Transverse colon (tissue), 4 donors: Measurements from ENCODE around the gene XIST. TPM values are rescaled to one million over a fixed set of nuclear protein-coding genes. Genes with fewer than 3 reads are reported as not detected.

Source experiments
- DNase-seq: peaks from one replicate; pipeline ENCODE4 v3.0.0-alpha.2; 2019
- H3K27ac ChIP-seq, 4 donors: fragments of 200-600 bp; sonication (generic); 2 replicates each; pipeline ENCODE4 v1.5.1; 2016 to 2018; ENCODE audit warnings: inconsistent platforms in 4 of 4
- H3K27me3 ChIP-seq: fragments of 200-600 bp; sonication (generic); 2 replicates; pipeline ENCODE4 v1.5.1; 2017; ENCODE audit warnings: inconsistent platforms
- H3K36me3 ChIP-seq, 4 donors: fragments of 200-600 bp; sonication (generic); 2 replicates each; pipeline ENCODE4 v1.5.1; 2017 to 2019; ENCODE audit warnings: inconsistent platforms in 4 of 4
- H3K4me1 ChIP-seq, 4 donors: fragments of 200-600 bp; sonication (generic); 2 replicates each; pipeline ENCODE4 v1.5.1; 2017 to 2020; ENCODE audit warnings: inconsistent platforms in 4 of 4
- H3K4me3 ChIP-seq, 4 donors: fragments of 200-600 bp; sonication (generic); 1 replicate in 1 of 4; 2 replicates in 3 of 4; pipeline versions ENCODE4 v1.5.1 to v1.6.1; 2017 to 2019; ENCODE audit warnings: inconsistent platforms in 4 of 4
- H3K9me3 ChIP-seq, 2 donors: fragments of 200-600 bp; sonication (generic); 2 replicates each; pipeline ENCODE4 v1.5.1; 2017 to 2019; ENCODE audit warnings: inconsistent platforms in 2 of 2
- EP300 ChIP-seq: sonication (generic); formaldehyde crosslinking; IDR thresholded peaks from one replicate; pipeline ENCODE4 v1.6.1; 2017; ENCODE audit warnings: antibody characterized with exemption, low read depth
- POLR2A ChIP-seq: fragments of 450-650 bp; IDR thresholded peaks from one replicate; pipeline ENCODE4 v1.6.1; 2016; ENCODE audit warnings: antibody characterized with exemption, mild to moderate bottlenecking, moderate library complexity
- POLR2AphosphoS5 ChIP-seq, 3 donors: sonication (generic); formaldehyde crosslinking; IDR thresholded peaks; one replicate each; pipeline ENCODE4 v1.6.1; 2016; ENCODE audit warnings: antibody characterized with exemption in 3 of 3
- WGBS, 2 donors: methylation state at CpG; one replicate each; pipeline ENCODE4 v1.1.5; 2018; ENCODE audit warnings: low coverage in 1 of 2; 5-methylcytosine and 5-hydroxymethylcytosine counted together
- in situ Hi-C, 4 donors: fragments of 200-750 bp; cut with MboI; loops; one replicate each; pipeline versions ENCODE4 v1.15.0 to v1.15.1; 2017; ENCODE audit warnings: low sequenced_read_pairs in 3 of 4, low pct_ligation_motif_present in 1 of 4, low pct_unique_long_range_greater_than_20kb in 1 of 4
- intact Hi-C: fragments of 100-400 bp; cut with DNase I; formaldehyde crosslinking; loops from one replicate; pipeline ENCODE4 v1.15.1; 2023; ENCODE audit warnings: low total_unique reads
- total RNA-seq, 4 donors: library from RNA; depleted of rRNA; stranded (reverse); fragments of >200 nt; gene quantifications; one replicate each; pipeline ENCODE4 v1.1.0, GENCODE V29; 2016
- TF ChIP-seq, protein P1 (sequence below), 5 experiments: fragments of 200-600 bp in 3 of 5; fragments of 450-650 bp in 2 of 5; sonication (generic) in 3 of 5; IDR thresholded peaks; 1 replicate in 2 of 5; 2 replicates in 3 of 5; pipeline ENCODE4 v1.5.1; 2016 to 2017; ENCODE audit warnings: antibody characterized with exemption in 5 of 5, inconsistent platforms in 3 of 5, mild to moderate bottlenecking in 2 of 5, moderate library complexity in 1 of 5

XIST gene
- total RNA-seq, 4 donors from 2014 or later: 0.27 to 709 (median 242) TPM

- no peaks in the 10 kb centered on the region for H3K9me3 ChIP-seq
- no peaks in the 10 kb centered on the region for H3K36me3 ChIP-seq
- intact Hi-C loops (no loop called here), in situ Hi-C loops (no loop called here)
- H3K4me1 ChIP-seq: peaks cover 0 to 4% (median 0%) of the 10 kb centered on the region in 4 donors
- no peak for DNase-seq
- H3K27ac ChIP-seq: no peak overlapping the region
- H3K4me3 ChIP-seq: no peak overlapping the region
- 64% methylated on average over 1 of the region's 1 CpG; no CpG with 5 or more reads in 1 of the 2 donors for WGBS, 2 donors
- TF ChIP-seq POLR2AphosphoS5 (IDR thresholded peaks at IDR 0.05): no peak
- no peak for TF ChIP-seq POLR2A
- TF ChIP-seq, protein P1, sequence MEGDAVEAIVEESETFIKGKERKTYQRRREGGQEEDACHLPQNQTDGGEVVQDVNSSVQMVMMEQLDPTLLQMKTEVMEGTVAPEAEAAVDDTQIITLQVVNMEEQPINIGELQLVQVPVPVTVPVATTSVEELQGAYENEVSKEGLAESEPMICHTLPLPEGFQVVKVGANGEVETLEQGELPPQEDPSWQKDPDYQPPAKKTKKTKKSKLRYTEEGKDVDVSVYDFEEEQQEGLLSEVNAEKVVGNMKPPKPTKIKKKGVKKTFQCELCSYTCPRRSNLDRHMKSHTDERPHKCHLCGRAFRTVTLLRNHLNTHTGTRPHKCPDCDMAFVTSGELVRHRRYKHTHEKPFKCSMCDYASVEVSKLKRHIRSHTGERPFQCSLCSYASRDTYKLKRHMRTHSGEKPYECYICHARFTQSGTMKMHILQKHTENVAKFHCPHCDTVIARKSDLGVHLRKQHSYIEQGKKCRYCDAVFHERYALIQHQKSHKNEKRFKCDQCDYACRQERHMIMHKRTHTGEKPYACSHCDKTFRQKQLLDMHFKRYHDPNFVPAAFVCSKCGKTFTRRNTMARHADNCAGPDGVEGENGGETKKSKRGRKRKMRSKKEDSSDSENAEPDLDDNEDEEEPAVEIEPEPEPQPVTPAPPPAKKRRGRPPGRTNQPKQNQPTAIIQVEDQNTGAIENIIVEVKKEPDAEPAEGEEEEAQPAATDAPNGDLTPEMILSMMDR (IDR thresholded peaks at IDR 0.05): no peak
- TF ChIP-seq EP300: no peak
- no peaks in the 10 kb centered on the region for H3K27me3 ChIP-seq
Measured at GRCh38 chrX:73839152-73839551, 13.4 kb downstream of the XIST start.

- no peaks in the 10 kb centered on the region for H3K9me3 ChIP-seq
- TF ChIP-seq EP300: no peak
- in situ Hi-C loops: no loop called here
- peaks cover 0 to 4% (median 0%) of the 10 kb centered on the region in 4 donors for H3K4me1 ChIP-seq
- no peak overlapping the region for H3K4me3 ChIP-seq
- intact Hi-C loops: no loop called here
- no peak overlapping the region for H3K27ac ChIP-seq
- no peaks in the 10 kb centered on the region for H3K27me3 ChIP-seq
- WGBS, 2 donors: 75 to 80% methylated on average over 3 of the region's 3 CpGs
- H3K36me3 ChIP-seq: no peaks in the 10 kb centered on the region
- no peak for DNase-seq
Measured at GRCh38 chrX:73838123-73838522, 14.4 kb downstream of the XIST start.

DNA sequence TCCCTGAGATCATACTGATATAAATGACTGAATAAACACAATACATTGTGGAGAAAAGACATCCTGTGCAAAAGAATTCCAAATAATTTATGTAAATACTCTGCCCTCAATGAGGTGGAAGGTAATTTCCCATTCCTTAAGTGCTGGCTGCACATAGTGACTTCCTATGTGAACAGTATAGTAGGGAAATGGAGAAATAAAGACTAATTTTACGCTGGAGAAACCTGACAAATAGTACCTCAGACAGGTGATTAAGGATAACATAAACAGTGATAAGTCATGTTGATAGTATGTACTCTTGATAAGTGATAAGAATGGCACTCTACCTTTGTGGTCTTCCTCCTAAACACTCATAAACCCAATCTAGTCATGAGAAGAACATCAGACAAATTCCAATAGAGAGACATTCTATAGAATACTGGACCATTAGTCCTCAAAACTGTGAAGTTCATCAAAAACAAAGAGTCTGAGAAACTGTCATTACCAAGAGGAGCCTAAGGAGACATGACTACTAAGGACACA, 15.5 kb downstream of the XIST start:
- in situ Hi-C loops (no loop called here), intact Hi-C loops (no loop called here)
- H3K4me1 ChIP-seq: peaks cover 0 to 4% (median 0%) of the 10 kb centered on the region in 4 donors
- H3K27me3 ChIP-seq: no peaks in the 10 kb centered on the region
- 20 to 50% methylated on average over 1 of the region's 1 CpG for WGBS, 2 donors
- no peak for TF ChIP-seq POLR2AphosphoS5 (IDR thresholded peaks at IDR 0.05)
- no peak for TF ChIP-seq EP300
- TF ChIP-seq, protein P1 (IDR thresholded peaks at IDR 0.05): no peak
- TF ChIP-seq POLR2A: no peak
- H3K36me3 ChIP-seq: no peaks in the 10 kb centered on the region
- DNase-seq: no peak
- H3K27ac ChIP-seq: no peak overlapping the region
- H3K4me3 ChIP-seq: no peak overlapping the region
- H3K9me3 ChIP-seq: no peaks in the 10 kb centered on the region

DNA sequence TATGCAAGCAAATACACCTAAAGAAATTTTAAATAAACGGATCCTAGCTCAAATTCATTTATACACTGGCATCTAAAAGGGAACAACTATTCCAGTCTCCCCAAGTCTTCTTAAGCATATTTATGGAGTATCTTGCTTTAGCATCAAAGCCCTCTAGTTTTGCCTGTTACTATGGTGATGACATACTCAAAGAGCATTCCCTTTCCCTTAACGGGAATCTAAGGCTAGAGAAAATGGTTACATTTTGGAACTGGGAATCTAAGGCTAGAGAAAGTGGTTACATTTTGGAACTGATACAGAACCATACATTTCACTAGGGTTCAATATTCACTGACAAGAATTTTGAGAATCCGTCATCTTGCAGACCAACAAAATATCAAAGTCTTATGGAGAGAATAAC, 18.3 kb downstream of the XIST start:
- Histone ChIP-seq H3K4me3 (no peak overlapping the region), H3K27me3 (no peaks in the 10 kb centered on the region), H3K36me3 (no peaks in the 10 kb centered on the region), H3K27ac (no peak overlapping the region), H3K9me3 (no peaks in the 10 kb centered on the region), H3K4me1 (no peaks in the 10 kb centered on the region)
- TF ChIP-seq POLR2A (no peak), POLR2AphosphoS5 (IDR thresholded peaks at IDR 0.05) (no peak), EP300 (no peak)
- TF ChIP-seq, protein P1 (IDR thresholded peaks at IDR 0.05): no peak
- intact Hi-C loops: no loop called here
- in situ Hi-C loops: no loop called here
- WGBS, 2 donors: 67 to 77% methylated on average over 1 to 3 of the region's 3 CpGs
- no peak for DNase-seq

DNA sequence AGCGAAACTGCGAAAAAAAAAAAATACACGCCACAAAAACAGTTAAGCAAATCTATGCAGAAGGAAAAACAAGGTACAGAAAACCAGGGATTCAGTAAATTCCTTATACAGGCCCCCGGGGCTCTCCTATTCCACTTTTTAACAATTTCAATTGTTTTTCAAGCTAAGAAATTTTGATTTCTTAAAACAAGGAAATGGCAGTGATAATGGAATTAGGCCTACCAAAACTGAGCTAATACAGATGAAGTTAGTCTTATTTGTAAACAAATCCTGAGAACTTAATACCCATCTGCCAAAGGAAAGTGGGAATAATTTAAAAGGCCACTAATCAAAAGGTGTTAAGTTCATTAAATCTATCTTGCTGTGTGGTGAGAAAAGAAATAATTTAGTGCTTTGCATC, 20.2 kb downstream of the XIST start:
- 91% methylated on average over 4 of the region's 4 CpGs; no CpG with 5 or more reads in 1 of the 2 donors for WGBS, 2 donors
- TF ChIP-seq POLR2AphosphoS5 (IDR thresholded peaks at IDR 0.05) (no peak), POLR2A (no peak), EP300 (no peak)
- TF ChIP-seq, protein P1 (IDR thresholded peaks at IDR 0.05): no peak
- Histone ChIP-seq H3K4me3 (no peak overlapping the region), H3K9me3 (no peaks in the 10 kb centered on the region), H3K4me1 (no peaks in the 10 kb centered on the region), H3K27me3 (no peaks in the 10 kb centered on the region), H3K36me3 (peaks cover 0 to 5% (median 0%) of the 10 kb centered on the region in 4 donors), H3K27ac (no peak overlapping the region)
- in situ Hi-C loops: no loop called here
- no peak for DNase-seq
- intact Hi-C loops: no loop called here
